ENCODE data around the gene SYT6. TPM values are rescaled to one million over a fixed set of nuclear protein-coding genes. Genes with fewer than 3 reads are reported as not detected.

SYT6 gene
- total and polyA plus RNA-seq, 2 of the 13 experiments (the other 11 are each of a cell fraction or from before 2014, with no cell fraction given), result not detected

- no peak for TF ChIP-seq TFE3 (CRISPR knock-in tag; IDR thresholded peaks at IDR 0.05)
- no peak for TF ChIP-seq PBX3 (CRISPR knock-in tag; IDR thresholded peaks at IDR 0.05; ENCODE audit: borderline replicate concordance)
- no peak for TF ChIP-seq ZNF501 (CRISPR knock-in tag; IDR thresholded peaks at IDR 0.05)
Measured at GRCh38 chr1:114054148-114054547, 99.5 kb downstream of the SYT6 start (continued).

GRCh38 chr1:114048232-114048631, 105.4 kb downstream of the SYT6 start:
- H3K4me1 ChIP-seq (ENCODE audit: insufficient read depth, low read length), result no peaks in the 10 kb centered on the region
- H3K9ac ChIP-seq (ENCODE audit: insufficient read depth, low read depth, low read length), result no peak overlapping the region
- no CpG with 5 or more reads among the region's 1 CpG for whole genome bisulfite sequencing (ENCODE audit: low lambda C conversion rate)
- CTCF ChIA-PET (ENCODE audit: low intra/inter-chr PET ratio, low total read pairs), result no interaction called here
- intact Hi-C loops (cut with micrococcal nuclease; ENCODE audit: unreplicated experiment) (no loop called here), in situ Hi-C loops (cut with HindIII; ENCODE audit: extremely low pct_ligation_motif_present, low pct_unique_long_range_greater_than_20kb) (no loop called here)
- H4K20me1 ChIP-seq (ENCODE audit: insufficient read depth, low read length), result no peaks in the 10 kb centered on the region
- BruUV-seq (replicated peaks), result no TSS peak
- no peak overlapping the region for H3K4me2 ChIP-seq (ENCODE audit: low read depth, low read length)
- no peaks in the 10 kb centered on the region for H3K36me3 ChIP-seq (replicated peaks in 1 of 2; ENCODE audit: control insufficient read depth in 1 of 2, insufficient read depth in 2 of 2, low read length in 2 of 2)
- DNase-seq (ENCODE audit: low spot score) (no peak), FAIRE-seq (no peak), ATAC-seq (no peak)
- POLR2A ChIA-PET, result no interaction called here
- H3K9me3 ChIP-seq (ENCODE audit: low read length), result no peaks in the 10 kb centered on the region
- H2AFZ ChIP-seq (ENCODE audit: low read length), result no peak overlapping the region
- no peaks in the 10 kb centered on the region; a peak in 2 of 5 replicates for H3K27me3 ChIP-seq (ENCODE audit: control insufficient read depth in 1 of 2, insufficient read depth in 2 of 2, low read length in 2 of 2)
- no peak overlapping the region for H3K27ac ChIP-seq (ENCODE audit: extremely low read length, insufficient read depth, low read length)
- no peak overlapping the region for H3K4me3 ChIP-seq (replicated peaks in 1 of 3; ENCODE audit: insufficient read depth in 1 of 3, low read depth in 2 of 3, low read length in 3 of 3)
- H3K79me2 ChIP-seq (ENCODE audit: insufficient read depth, low read length), result no peaks in the 10 kb centered on the region
- no peak for TF ChIP-seq ZBTB33 (CRISPR knock-in tag; IDR thresholded peaks at IDR 0.05)
- no peak for TF ChIP-seq CENPX (CRISPR knock-in tag; IDR thresholded peaks at IDR 0.05)
- TF ChIP-seq GZF1 (CRISPR knock-in tag; IDR thresholded peaks at IDR 0.05), result no peak
- TF ChIP-seq KDM2A (CRISPR knock-in tag; IDR thresholded peaks at IDR 0.05; ENCODE audit: borderline replicate concordance, low read depth), result no peak
- no peak for TF ChIP-seq UBTF (CRISPR knock-in tag; IDR thresholded peaks at IDR 0.05)
- no peak for TF ChIP-seq ZNF629 (CRISPR knock-in tag; conservative IDR thresholded peaks at IDR 0.05)
- TF ChIP-seq PRPF4 (IDR thresholded peaks at IDR 0.05; ENCODE audit: low read depth, low read length, poor library complexity, severe bottlenecking), result no peak
- no peak for TF ChIP-seq THAP8 (CRISPR knock-in tag; IDR thresholded peaks at IDR 0.05; ENCODE audit: borderline replicate concordance)
- TF ChIP-seq MTF1 (CRISPR knock-in tag; IDR thresholded peaks at IDR 0.05), result no peak
- no peak for TF ChIP-seq HNRNPL (IDR thresholded peaks at IDR 0.05; ENCODE audit: low read depth, low read length)
- TF ChIP-seq MTA3 (CRISPR knock-in tag; IDR thresholded peaks at IDR 0.05), result no peak
- TF ChIP-seq E2F5 (CRISPR knock-in tag; conservative IDR thresholded peaks at IDR 0.05), result no peak

Data from HepG2 (cell line).